ENCODE data around the gene LRRC45. TPM values are rescaled to one million over a fixed set of nuclear protein-coding genes. Genes with fewer than 3 reads are reported as not detected.
"Not testable (repeated sequence)": the region's sequence is repeated elsewhere in the genome, so short reads cannot be mapped to it uniquely, and the experiment has no call there.

Gene LRRC45
- total RNA-seq, 4 donors from 2014 or later: 16.7 to 18.3 (median 17.6) TPM

GRCh38 chr17:81980122-81980521, 43.0 kb upstream of the LRRC45 start:
- H3K4me3 ChIP-seq (ENCODE audit: low read depth, poor library complexity, severe bottlenecking): no peak overlapping the region
- 94 to 95% methylated on average over 4 of the region's 4 CpGs for WGBS, 2 donors
- intact Hi-C loops (cut with DNase I; ENCODE audit: low total_unique reads): no loop called here
- no peak for TF ChIP-seq CTCF (IDR thresholded peaks at IDR 0.05)
- no peak for TF ChIP-seq POLR2A (IDR thresholded peaks at IDR 0.05)
- no peak for DNase-seq (ENCODE audit: low spot score in 2 of 2)

GRCh38 chr17:81980707-81981343, 42.3 kb upstream of the LRRC45 start:
- no peak overlapping the region for H3K4me3 ChIP-seq (ENCODE audit: low read depth, poor library complexity, severe bottlenecking)
- intact Hi-C loops (cut with DNase I; ENCODE audit: low total_unique reads): no loop called here
- TF ChIP-seq CTCF (IDR thresholded peaks at IDR 0.05) (no peak), POLR2A (IDR thresholded peaks at IDR 0.05) (no peak)
- no peak for DNase-seq (ENCODE audit: low spot score in 2 of 2)
- 73 to 75% methylated on average over 9 of the region's 9 CpGs for whole genome bisulfite sequencing, 2 donors

- DNase-seq (ENCODE audit: low spot score in 2 of 2); intact Hi-C loops (cut with DNase I; ENCODE audit: low total_unique reads); H3K4me3 ChIP-seq (ENCODE audit: low read depth, poor library complexity, severe bottlenecking): not testable (repeated sequence)
- 94 to 95% methylated on average over 12 of the region's 12 CpGs for WGBS, 2 donors
Measured at GRCh38 chr17:81981511-81981910, 41.6 kb upstream of the LRRC45 start.

- no peak for TF ChIP-seq POLR2A (IDR thresholded peaks at IDR 0.05)
- no peak for TF ChIP-seq CTCF (IDR thresholded peaks at IDR 0.05)
- intact Hi-C loops (cut with DNase I; ENCODE audit: low total_unique reads): no loop called here
- DNase-seq (ENCODE audit: low spot score in 2 of 2): no peak
- WGBS, 2 donors: 90 to 91% methylated on average over 34 to 35 of the region's 35 CpGs
- no peak overlapping the region for H3K4me3 ChIP-seq (ENCODE audit: low read depth, poor library complexity, severe bottlenecking)
Measured at GRCh38 chr17:81983011-81983638, 40.0 kb upstream of the LRRC45 start.

GRCh38 chr17:81983639-81984373, 39.3 kb upstream of the LRRC45 start:
- WGBS, 2 donors: 92 to 96% methylated on average over 26 of the region's 26 CpGs
- no peak for TF ChIP-seq CTCF (IDR thresholded peaks at IDR 0.05)
- no peak for TF ChIP-seq POLR2A (IDR thresholded peaks at IDR 0.05)

GRCh38 chr17:81984773-81985410, 38.2 kb upstream of the LRRC45 start:
- no peak for TF ChIP-seq POLR2A (IDR thresholded peaks at IDR 0.05)
- no peak for TF ChIP-seq CTCF (IDR thresholded peaks at IDR 0.05)
- intact Hi-C loops (cut with DNase I; ENCODE audit: low total_unique reads): no loop called here
- no peak overlapping the region for H3K4me3 ChIP-seq (ENCODE audit: low read depth, poor library complexity, severe bottlenecking)
- DNase-seq (ENCODE audit: low spot score in 2 of 2): no peak
- 86 to 90% methylated on average over 19 to 21 of the region's 21 CpGs for WGBS, 2 donors

More at GRCh38 chr17:81983639-81984373, 39.3 kb upstream of the LRRC45 start:
- DNase-seq (ENCODE audit: low spot score in 2 of 2): no peak
- intact Hi-C loops (cut with DNase I; ENCODE audit: low total_unique reads): no loop called here
- H3K4me3 ChIP-seq (ENCODE audit: low read depth, poor library complexity, severe bottlenecking): no peak overlapping the region
